Measurements from ENCODE around the gene PLA2G2C.

PLA2G2C gene

GRCh38 chr1:20190256-20191160 is 4.2 kb upstream of the PLA2G2C start:
- TF ChIP-seq CTCF (IDR thresholded peaks at IDR 0.05) (no peak), ZFX (IDR thresholded peaks at IDR 0.05; ENCODE audit: borderline replicate concordance) (no peak)
- no peak overlapping the region for H3K27ac ChIP-seq

GRCh38 chr1:20189664-20190063 is 3.3 kb upstream of the PLA2G2C start:
- no peak overlapping the region for H3K27ac ChIP-seq

GRCh38 chr1:20188455-20188817 is 2.1 kb upstream of the PLA2G2C start:
- no peak for TF ChIP-seq ZFX (IDR thresholded peaks at IDR 0.05; ENCODE audit: borderline replicate concordance)
- TF ChIP-seq CTCF (IDR thresholded peaks at IDR 0.05), result no peak
- no peak overlapping the region for H3K27ac ChIP-seq

More at GRCh38 chr1:20189664-20190063, 3.3 kb upstream of the PLA2G2C start:
- TF ChIP-seq CTCF (IDR thresholded peaks at IDR 0.05), result no peak
- TF ChIP-seq ZFX (IDR thresholded peaks at IDR 0.05; ENCODE audit: borderline replicate concordance), result no peak

- H3K27ac ChIP-seq, result no peak overlapping the region
- no peak for TF ChIP-seq CTCF (IDR thresholded peaks at IDR 0.05)
- TF ChIP-seq ZFX (IDR thresholded peaks at IDR 0.05; ENCODE audit: borderline replicate concordance), result no peak
Measured at GRCh38 chr1:20187813-20188454, 1.6 kb upstream of the PLA2G2C start.

GRCh38 chr1:20187103-20187812 is 940 bp upstream of the PLA2G2C start:
- TF ChIP-seq CTCF (IDR thresholded peaks at IDR 0.05) (no peak), ZFX (IDR thresholded peaks at IDR 0.05; ENCODE audit: borderline replicate concordance) (no peak)
- no peak overlapping the region for H3K27ac ChIP-seq

- TF ChIP-seq CTCF (IDR thresholded peaks at IDR 0.05) (no peak), ZFX (IDR thresholded peaks at IDR 0.05; ENCODE audit: borderline replicate concordance) (no peak)
- H3K27ac ChIP-seq, result no peak overlapping the region
Measured at GRCh38 chr1:20184997-20185833, 1.1 kb downstream of the PLA2G2C start.
